Loucy (cell line): ENCODE measurements around the gene PRMT6.

Experiments
- CTCF ChIP-seq: fragments of 200-600 bp; sonication (generic); conservative IDR thresholded peaks from 2 replicates; pipeline ENCODE4 v1.5.1; 2014; ENCODE audit warnings: mild to moderate bottlenecking, antibody characterized with exemption, low read length
- EZH2phosphoT487 ChIP-seq: fragments of 200-600 bp; IDR thresholded peaks from 2 replicates; pipeline ENCODE4 v1.6.1; 2018; ENCODE audit warnings: antibody characterized with exemption, mild to moderate bottlenecking, moderate library complexity, borderline replicate concordance

DNA sequence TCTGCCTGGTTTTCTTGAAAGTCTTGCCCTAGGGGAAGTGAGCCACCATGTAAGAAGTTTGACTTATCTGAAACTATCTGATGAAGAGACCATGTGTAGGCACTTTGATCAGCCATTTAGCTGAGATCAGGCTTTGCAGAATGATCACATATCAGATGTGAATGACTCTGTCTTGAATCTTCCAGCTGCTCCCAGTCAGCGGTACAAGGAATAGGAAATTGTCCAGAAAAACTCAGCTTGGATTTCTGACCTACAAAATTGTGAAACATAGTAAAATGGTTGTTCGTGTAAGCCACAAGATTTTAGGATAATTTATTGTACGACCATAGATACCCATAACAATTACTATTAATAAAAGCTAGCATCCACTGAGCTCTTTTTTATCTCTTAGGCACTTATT, 42.5 kb downstream of the PRMT6 start:
- no peak for TF ChIP-seq CTCF
- TF ChIP-seq EZH2phosphoT487 = no peak
